Activated B cell treated with CpG ODN at 0.5 μM for 24 hours (primary cell): ENCODE results near the gene PNPLA3. TPM values are rescaled to one million over a fixed set of nuclear protein-coding genes. Genes with fewer than 3 reads are reported as not detected.

Experiments
- ATAC-seq: fragments of 200-7000 bp; cut with Tn5 transposase; one replicate; pipeline ENCODE4 v1.10.0; 2021; ENCODE audit warnings: low read depth, mild to moderate bottlenecking, moderate library complexity
- CTCF ChIA-PET: fragments of 350-600 bp; sonication (Branson Sonifier 250); formaldehyde crosslinking; loops from one replicate; lab custom pipeline; 2021; ENCODE audit warnings: antibody characterized with exemption; lab: Charles Lee
- POLR2A ChIA-PET: fragments of 350-600 bp; sonication (Branson Sonifier 250); formaldehyde crosslinking; loops from one replicate; lab custom pipeline; 2021; ENCODE audit warnings: antibody characterized with exemption; lab: Charles Lee
- DNase-seq: peaks from one replicate; pipeline ENCODE4 v3.0.0; 2022
- H3K27ac Mint-ChIP-seq: one replicate; pipeline ENCODE4 v1.8.0; 2020; ENCODE audit warnings: mixed read lengths
- H3K27me3 Mint-ChIP-seq: one replicate; pipeline ENCODE4 v1.8.0; 2021; ENCODE audit warnings: mixed read lengths
- H3K36me3 Mint-ChIP-seq: one replicate; pipeline ENCODE4 v1.8.0; 2021; ENCODE audit warnings: low read depth, mixed read lengths
- H3K4me1 Mint-ChIP-seq: one replicate; pipeline ENCODE4 v1.8.0; 2021; ENCODE audit warnings: mixed read lengths
- H3K4me3 Mint-ChIP-seq: one replicate; pipeline ENCODE4 v1.8.0; 2020; ENCODE audit warnings: mild to moderate bottlenecking, mixed read lengths
- H3K9me3 Mint-ChIP-seq: one replicate; pipeline ENCODE4 v1.8.0; 2020; ENCODE audit warnings: mixed read lengths
- CTCF ChIP-seq: fragments of 200-600 bp; IDR thresholded peaks from one replicate; pipeline ENCODE4 v1.8.0; 2022; ENCODE audit warnings: antibody characterized with exemption, mild to moderate bottlenecking
- intact Hi-C: fragments of 100-400 bp; cut with micrococcal nuclease; formaldehyde crosslinking; loops from one replicate; pipeline ENCODE4 v1.15.1; 2024
- total RNA-seq: library from RNA; stranded (reverse); gene quantifications from 2 replicates; pipeline ENCODE4 v1.2.3, GENCODE V29; 2022

Gene PNPLA3
- total RNA-seq, 1 donor from 2014 or later = 0.33 TPM

GRCh38 chr22:43889860-43890253 lies 33.7 kb upstream of the PNPLA3 start:
- no peak for TF ChIP-seq CTCF
- H3K4me1 Mint-ChIP-seq = peaks cover 4% of the 10 kb centered on the region
- POLR2A ChIA-PET = no interaction called here
- H3K4me3 Mint-ChIP-seq = no peak overlapping the region
- CTCF ChIA-PET = no interaction called here
- H3K36me3 Mint-ChIP-seq = no peaks in the 10 kb centered on the region
- intact Hi-C loops = loop anchor here (10.0 kb wide), 1 partner anchor 505 kb away; no protein-coding TSS in a partner anchor
- ATAC-seq (no peak), DNase-seq (no peak)
- no peak overlapping the region for H3K27ac Mint-ChIP-seq
- H3K27me3 Mint-ChIP-seq = peaks cover 44% of the 10 kb centered on the region
- no peaks in the 10 kb centered on the region for H3K9me3 Mint-ChIP-seq

DNA sequence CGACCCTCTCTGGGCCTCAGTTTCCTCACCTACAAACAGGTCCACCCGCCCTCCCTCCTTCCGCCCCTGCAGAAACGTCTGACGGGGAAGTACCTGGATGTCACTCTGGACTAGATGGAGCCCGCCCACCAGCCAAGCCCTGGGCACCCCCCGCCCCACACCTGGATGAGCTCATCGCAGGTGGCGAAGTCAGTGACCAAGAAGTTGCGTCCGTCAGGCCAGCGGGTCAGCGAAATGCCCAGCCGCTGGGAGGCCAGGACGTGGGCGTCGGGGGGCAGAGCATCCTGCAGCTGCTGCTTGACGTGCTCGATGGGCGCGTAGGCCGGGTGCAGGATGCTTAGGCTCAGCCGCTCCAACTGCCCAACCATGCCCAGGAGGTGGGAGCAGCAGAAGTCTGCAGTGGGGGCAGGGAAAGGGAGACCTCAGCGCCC lies 32.7 kb upstream of the PNPLA3 start:
- TF ChIP-seq CTCF = no peak
- H3K4me3 Mint-ChIP-seq = no peak overlapping the region
- H3K27me3 Mint-ChIP-seq = peaks cover 44% of the 10 kb centered on the region
- peaks cover 3% of the 10 kb centered on the region for H3K4me1 Mint-ChIP-seq
- ChIA-PET POLR2A (no interaction called here), CTCF (no interaction called here)
- H3K27ac Mint-ChIP-seq = no peak overlapping the region
- H3K36me3 Mint-ChIP-seq = no peaks in the 10 kb centered on the region
- ATAC-seq = no peak
- H3K9me3 Mint-ChIP-seq = no peaks in the 10 kb centered on the region
- intact Hi-C loops = no loop called here
- no peak for DNase-seq

GRCh38 chr22:43891360-43892182 lies 32.0 kb upstream of the PNPLA3 start, which contains the start of gene PNPLA5:
PNPLA5 (minus strand) TSS chr22:43892013; CDS start chr22:43891880, 133 bp downstream.
- no peaks in the 10 kb centered on the region for H3K9me3 Mint-ChIP-seq
- no peaks in the 10 kb centered on the region for H3K36me3 Mint-ChIP-seq
- TF ChIP-seq CTCF = no peak
- no peak within 1 kb of the TSS for H3K27ac Mint-ChIP-seq
- no peak for ATAC-seq
- intact Hi-C loops = no loop called here
- POLR2A ChIA-PET = no interaction called here
- CTCF ChIA-PET = no interaction called here
- DNase-seq = no peak
- H3K27me3 Mint-ChIP-seq = peaks cover 44% of the 10 kb centered on the region
- peaks cover 3% of the 10 kb centered on the region for H3K4me1 Mint-ChIP-seq
- H3K4me3 Mint-ChIP-seq = no peak within 1 kb of the TSS

- Mint-ChIP-seq H3K27ac (no peak overlapping the region), H3K4me1 (peaks cover 3% of the 10 kb centered on the region), H3K27me3 (peaks cover 39% of the 10 kb centered on the region), H3K4me3 (no peak overlapping the region), H3K9me3 (no peaks in the 10 kb centered on the region), H3K36me3 (no peaks in the 10 kb centered on the region)
- ChIA-PET CTCF (no interaction called here), POLR2A (no interaction called here)
- DNase-seq (no peak), ATAC-seq (no peak)
- intact Hi-C loops = no loop called here
- TF ChIP-seq CTCF = no peak
Measured at GRCh38 chr22:43892183-43892894, 31.3 kb upstream of the PNPLA3 start.

DNA sequence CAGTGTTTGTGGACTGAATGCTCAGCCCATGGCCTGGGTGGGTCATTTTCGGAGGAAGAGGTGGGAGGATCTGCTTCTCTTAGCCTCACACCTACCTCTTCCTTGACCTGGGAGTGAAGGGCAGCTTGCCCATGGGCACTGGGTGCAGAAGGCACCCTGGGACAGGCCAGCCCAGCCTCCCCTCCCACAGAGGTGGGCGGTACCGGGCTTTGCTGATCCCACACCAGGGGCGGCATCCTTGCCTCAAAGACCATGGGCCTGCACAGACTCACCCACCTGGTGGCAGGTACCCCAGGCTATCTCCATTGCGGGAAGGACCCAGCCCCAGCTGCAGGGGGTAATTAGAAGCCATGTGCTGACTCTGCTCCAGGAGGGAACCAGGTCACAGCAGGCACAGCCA lies 30.3 kb upstream of the PNPLA3 start:
- peaks cover 3% of the 10 kb centered on the region for H3K4me1 Mint-ChIP-seq

More for the DNA sequence above, 30.3 kb upstream of the PNPLA3 start:
- CTCF ChIA-PET = no interaction called here
- DNase-seq (no peak), ATAC-seq (no peak)
- no peak for TF ChIP-seq CTCF
- intact Hi-C loops = no loop called here
- Mint-ChIP-seq H3K4me3 (no peak overlapping the region), H3K27me3 (peaks cover 36% of the 10 kb centered on the region), H3K36me3 (no peaks in the 10 kb centered on the region), H3K27ac (no peak overlapping the region), H3K9me3 (no peaks in the 10 kb centered on the region)
- POLR2A ChIA-PET = no interaction called here
